Upper lobe of right lung (tissue), 1 donor: ENCODE data around the gene PGA3. TPM values are rescaled to one million over a fixed set of nuclear protein-coding genes. Genes with fewer than 3 reads are reported as not detected.
"Not testable (repeated sequence)": the region's sequence is repeated elsewhere in the genome, so short reads cannot be mapped to it uniquely, and the experiment has no call there.

Experiments
- ATAC-seq: fragments of 200-7000 bp; cut with Tn5 transposase; one replicate; pipeline ENCODE4 v1.9.1; 2020; ENCODE audit warnings: mild to moderate bottlenecking, moderate library complexity
- DNase-seq: peaks from one replicate; pipeline ENCODE4 v3.0.0-alpha.2; 2020
- H3K27ac ChIP-seq: fragments of 200-600 bp; one replicate; pipeline ENCODE4 v1.8.0; 2022
- H3K27me3 ChIP-seq: fragments of 200-600 bp; one replicate; pipeline ENCODE4 v1.8.0; 2022; ENCODE audit warnings: mild to moderate bottlenecking
- H3K36me3 ChIP-seq: fragments of 200-600 bp; one replicate; pipeline ENCODE4 v1.8.0; 2022
- H3K4me1 ChIP-seq: fragments of 200-600 bp; one replicate; pipeline ENCODE4 v1.8.0; 2022
- H3K4me3 ChIP-seq: fragments of 200-600 bp; one replicate; pipeline ENCODE4 v1.8.0; 2022; ENCODE audit warnings: mild to moderate bottlenecking
- H3K9me3 ChIP-seq: fragments of 200-600 bp; one replicate; pipeline ENCODE4 v1.8.0; 2022
- intact Hi-C: fragments of 100-400 bp; cut with DNase I; formaldehyde crosslinking; loops from one replicate; pipeline ENCODE4 v1.11.0; 2022
- total RNA-seq: library from RNA; stranded (reverse); fragmentation: NEBNext Ultra II Directional; extraction: Animal tissue kit (Norgen Biotek cat#: 25700); gene quantifications from one replicate; pipeline ENCODE4 v1.2.1, GENCODE V29; 2021
- TF ChIP-seq, protein P1 (sequence below): fragments of 200-600 bp; IDR thresholded peaks from one replicate; pipeline ENCODE4 v1.8.0; 2022; ENCODE audit warnings: antibody characterized with exemption
- donor health status: DM: no; HTN: yes; CAD: no; lungs with severe emphysema.

The PGA3 gene
- total RNA-seq, 1 donor from 2014 or later = not detected

DNA sequence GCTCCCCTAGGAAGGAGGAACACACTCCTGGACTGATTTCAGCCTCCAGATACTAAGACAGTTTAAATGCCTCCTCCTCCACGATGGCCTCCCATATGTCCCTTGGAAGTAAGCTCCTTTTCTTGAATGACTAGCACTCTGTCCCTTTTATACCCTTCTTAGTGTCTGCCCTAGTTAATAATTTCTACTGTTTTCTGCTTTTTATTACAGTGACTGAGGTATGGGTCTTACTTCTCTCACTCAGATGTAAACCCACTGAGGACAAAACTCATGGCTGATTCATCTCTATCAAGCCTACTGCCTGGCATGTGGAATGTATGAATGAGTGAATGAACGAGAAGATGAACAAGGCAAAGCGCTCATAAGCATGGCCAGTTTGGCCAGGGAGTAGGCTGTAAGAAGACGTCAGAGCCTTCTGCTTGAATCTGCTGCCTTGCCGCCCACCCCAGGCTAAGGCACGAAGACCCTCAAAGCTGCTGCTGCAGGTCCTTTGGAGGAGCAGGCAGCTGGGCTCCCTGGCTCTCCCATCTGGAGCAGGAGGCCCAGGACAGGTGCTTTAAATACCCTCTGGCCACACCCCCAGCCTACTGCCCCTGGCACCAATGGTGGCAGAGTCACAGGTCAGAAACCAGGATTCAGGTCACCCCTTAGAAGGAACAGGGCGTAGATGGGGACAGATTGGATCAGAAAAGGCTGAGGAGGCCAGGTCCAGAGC, 8.2 kb upstream of the PGA3 start:
- TF ChIP-seq, protein P1, sequence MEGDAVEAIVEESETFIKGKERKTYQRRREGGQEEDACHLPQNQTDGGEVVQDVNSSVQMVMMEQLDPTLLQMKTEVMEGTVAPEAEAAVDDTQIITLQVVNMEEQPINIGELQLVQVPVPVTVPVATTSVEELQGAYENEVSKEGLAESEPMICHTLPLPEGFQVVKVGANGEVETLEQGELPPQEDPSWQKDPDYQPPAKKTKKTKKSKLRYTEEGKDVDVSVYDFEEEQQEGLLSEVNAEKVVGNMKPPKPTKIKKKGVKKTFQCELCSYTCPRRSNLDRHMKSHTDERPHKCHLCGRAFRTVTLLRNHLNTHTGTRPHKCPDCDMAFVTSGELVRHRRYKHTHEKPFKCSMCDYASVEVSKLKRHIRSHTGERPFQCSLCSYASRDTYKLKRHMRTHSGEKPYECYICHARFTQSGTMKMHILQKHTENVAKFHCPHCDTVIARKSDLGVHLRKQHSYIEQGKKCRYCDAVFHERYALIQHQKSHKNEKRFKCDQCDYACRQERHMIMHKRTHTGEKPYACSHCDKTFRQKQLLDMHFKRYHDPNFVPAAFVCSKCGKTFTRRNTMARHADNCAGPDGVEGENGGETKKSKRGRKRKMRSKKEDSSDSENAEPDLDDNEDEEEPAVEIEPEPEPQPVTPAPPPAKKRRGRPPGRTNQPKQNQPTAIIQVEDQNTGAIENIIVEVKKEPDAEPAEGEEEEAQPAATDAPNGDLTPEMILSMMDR = no peak
- H3K4me3 ChIP-seq = no peak overlapping the region
- DNase-seq = no peak
- H3K9me3 ChIP-seq = no peaks in the 10 kb centered on the region
- H3K27me3 ChIP-seq = no peaks in the 10 kb centered on the region
- intact Hi-C loops = no loop called here
- H3K36me3 ChIP-seq = no peaks in the 10 kb centered on the region
- ATAC-seq = no peak
- H3K4me1 ChIP-seq = no peaks in the 10 kb centered on the region
- no peak overlapping the region for H3K27ac ChIP-seq

DNA sequence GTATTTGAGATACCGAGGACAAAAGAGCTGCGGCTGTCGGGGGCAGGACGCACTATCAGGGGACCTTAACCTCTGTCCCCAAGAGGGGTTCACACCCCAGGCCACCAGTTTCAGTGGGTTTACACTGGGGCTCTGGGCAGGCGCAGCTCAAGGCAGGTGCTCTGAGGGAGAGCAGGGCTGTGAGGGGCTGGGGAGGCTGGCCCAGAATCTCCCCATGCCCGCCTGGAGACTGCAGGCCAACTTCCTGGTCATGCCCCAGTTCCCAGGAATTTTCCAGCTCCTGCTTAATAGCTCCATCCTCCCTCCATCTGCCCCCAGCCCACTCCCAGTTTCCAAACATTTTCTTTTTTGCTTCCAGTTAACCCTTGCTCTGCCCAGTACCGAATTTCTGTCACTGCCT, 7.6 kb upstream of the PGA3 start:
- DNase-seq (no peak), ATAC-seq (no peak)
- H3K27ac ChIP-seq = no peak overlapping the region

DNA sequence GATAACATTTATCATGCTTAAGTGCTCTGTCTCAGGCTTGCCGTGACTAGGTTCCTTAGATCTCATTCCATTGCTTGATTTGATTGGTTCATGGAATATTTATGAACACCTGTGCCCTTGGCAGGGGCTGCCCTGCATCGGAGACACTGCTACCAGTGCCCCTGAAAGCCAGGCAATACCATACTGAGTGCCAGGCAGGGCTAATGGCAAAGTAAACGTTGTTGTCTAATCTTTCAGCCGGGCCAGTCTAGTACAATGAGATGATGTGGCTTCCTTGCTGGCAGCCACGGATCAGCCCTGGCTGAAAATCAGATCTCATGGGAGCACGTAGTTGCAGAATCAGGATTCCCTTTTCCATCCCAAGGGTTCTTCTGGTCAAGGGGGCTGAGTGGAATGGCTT, 5.0 kb upstream of the PGA3 start:
- no peak overlapping the region for H3K4me3 ChIP-seq
- intact Hi-C loops = no loop called here
- TF ChIP-seq, protein P1 = no peak

More for the DNA sequence above, 7.6 kb upstream of the PGA3 start:
- Histone ChIP-seq H3K9me3 (no peaks in the 10 kb centered on the region), H3K27me3 (no peaks in the 10 kb centered on the region), H3K36me3 (no peaks in the 10 kb centered on the region), H3K4me3 (no peak overlapping the region), H3K4me1 (no peaks in the 10 kb centered on the region)
- TF ChIP-seq, protein P1 = no peak
- intact Hi-C loops = no loop called here

DNA sequence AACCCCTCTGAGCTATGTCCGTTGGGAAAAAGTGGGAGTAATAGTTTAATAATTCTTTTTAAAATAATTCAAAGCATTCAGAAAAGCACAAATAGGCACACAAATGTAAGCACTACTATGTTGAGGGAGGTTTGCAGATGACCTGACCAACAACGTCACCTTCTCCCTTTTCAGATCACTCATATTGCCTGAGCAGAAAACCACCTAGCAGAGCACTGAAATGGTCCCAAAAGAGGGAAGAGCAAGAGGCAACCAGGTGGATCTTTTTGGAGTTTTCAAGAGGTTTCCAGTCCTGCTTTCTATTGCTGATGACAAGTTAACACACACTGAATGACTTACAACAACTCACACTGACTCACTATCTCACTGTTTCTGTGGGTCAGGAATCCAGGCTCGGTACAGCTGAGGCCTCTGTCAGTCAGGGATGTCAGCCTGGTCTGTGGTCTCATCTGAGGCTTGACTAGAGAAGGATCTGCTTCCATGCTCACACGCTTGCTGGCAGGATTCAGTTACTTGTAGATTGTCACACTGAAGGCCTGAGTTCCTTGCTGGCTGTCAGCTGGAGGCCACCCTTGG, 4.3 kb upstream of the PGA3 start:
- no peak for ATAC-seq
- no peak overlapping the region for H3K27ac ChIP-seq
- no peaks in the 10 kb centered on the region for H3K36me3 ChIP-seq
- H3K4me3 ChIP-seq = no peak overlapping the region
- intact Hi-C loops = no loop called here
- TF ChIP-seq, protein P1 = no peak
- H3K9me3 ChIP-seq = no peaks in the 10 kb centered on the region
- DNase-seq = no peak
- no peaks in the 10 kb centered on the region for H3K4me1 ChIP-seq
- no peaks in the 10 kb centered on the region for H3K27me3 ChIP-seq

More for the DNA sequence above, 5.0 kb upstream of the PGA3 start:
- H3K4me1 ChIP-seq = no peaks in the 10 kb centered on the region
- no peaks in the 10 kb centered on the region for H3K36me3 ChIP-seq
- no peaks in the 10 kb centered on the region for H3K9me3 ChIP-seq
- H3K27me3 ChIP-seq = no peaks in the 10 kb centered on the region
- ATAC-seq = no peak
- no peak for DNase-seq
- no peak overlapping the region for H3K27ac ChIP-seq

DNA sequence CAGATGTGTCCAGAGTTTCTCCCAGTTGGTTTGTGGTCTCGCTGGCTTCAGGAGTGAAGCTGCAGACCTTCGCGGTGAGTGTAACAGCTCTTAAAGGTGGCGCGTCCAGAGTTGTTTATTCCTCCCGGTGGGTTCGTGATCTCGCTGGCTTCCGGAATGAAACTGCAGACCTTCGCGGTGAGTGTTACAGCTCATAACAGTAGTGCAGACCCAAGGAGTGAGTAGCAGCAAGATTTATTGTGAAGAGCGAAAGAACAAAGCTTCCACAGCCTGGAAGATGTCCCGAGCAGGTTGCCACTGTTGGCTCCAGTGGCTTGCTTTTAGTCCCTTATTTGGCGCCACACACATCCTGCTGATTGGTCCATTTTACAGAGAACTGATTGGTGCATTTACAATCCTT, 1.8 kb upstream of the PGA3 start:
- Histone ChIP-seq H3K4me1 (no peaks in the 10 kb centered on the region), H3K36me3 (no peaks in the 10 kb centered on the region), H3K27ac (no peak overlapping the region), H3K9me3 (no peaks in the 10 kb centered on the region), H3K27me3 (no peaks in the 10 kb centered on the region), H3K4me3 (no peak overlapping the region)
- TF ChIP-seq, protein P1 = no peak
- intact Hi-C loops = no loop called here
- DNase-seq (no peak), ATAC-seq (no peak)

DNA sequence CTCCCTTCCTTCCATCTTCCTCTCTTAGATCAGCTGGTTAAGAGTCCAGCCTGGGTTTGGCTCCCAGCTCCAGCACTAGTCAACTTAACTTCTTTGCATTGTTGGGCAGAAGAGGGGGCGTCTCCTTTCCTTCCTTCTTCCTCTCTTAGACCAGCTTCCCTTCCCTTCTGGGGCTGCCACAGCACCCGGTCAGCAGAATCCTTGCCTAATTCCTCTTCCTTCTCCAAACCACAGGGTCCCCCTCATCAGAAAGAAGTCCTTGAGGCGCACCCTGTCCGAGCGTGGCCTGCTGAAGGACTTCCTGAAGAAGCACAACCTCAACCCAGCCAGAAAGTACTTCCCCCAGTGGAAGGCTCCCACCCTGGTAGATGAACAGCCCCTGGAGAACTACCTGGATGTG, 558 bp downstream of the PGA3 start:
- H3K36me3 ChIP-seq, H3K4me1 ChIP-seq, H3K9me3 ChIP-seq, H3K4me3 ChIP-seq, H3K27ac ChIP-seq, H3K27me3 ChIP-seq, intact Hi-C loops, DNase-seq: not testable (repeated sequence)
- peak; percentile 80 for ATAC-seq

DNA sequence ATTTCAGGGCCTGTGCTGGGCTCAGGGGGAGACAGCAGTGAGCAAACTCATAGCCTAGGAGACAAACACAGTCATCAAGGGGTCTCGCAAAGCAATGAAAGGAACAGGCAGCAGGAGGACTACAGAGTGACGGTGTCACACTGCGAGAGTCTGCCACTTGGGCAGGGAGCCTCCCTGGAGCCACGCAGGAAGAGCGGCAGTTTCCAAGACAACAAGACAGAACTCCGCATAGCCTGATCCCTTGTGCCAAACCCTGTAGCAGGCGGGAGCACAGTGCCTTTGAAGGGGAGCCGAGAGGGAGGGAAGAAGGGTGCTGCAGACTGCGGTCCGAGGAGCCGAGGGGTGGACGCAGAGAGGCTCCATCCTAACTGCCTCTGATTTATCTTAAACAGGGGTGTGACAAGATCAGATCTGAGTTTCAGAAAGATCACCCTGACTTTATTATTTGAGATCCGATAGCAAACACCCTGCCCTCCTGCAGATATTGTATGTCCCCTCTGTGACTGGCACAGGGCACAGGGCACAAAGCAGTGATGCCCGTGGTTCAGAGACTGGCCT, 1.3 kb downstream of the PGA3 start:
- H3K4me3 ChIP-seq, H3K27me3 ChIP-seq, H3K4me1 ChIP-seq, H3K27ac ChIP-seq, intact Hi-C loops, H3K9me3 ChIP-seq, ATAC-seq, DNase-seq, H3K36me3 ChIP-seq: not testable (repeated sequence)

DNA sequence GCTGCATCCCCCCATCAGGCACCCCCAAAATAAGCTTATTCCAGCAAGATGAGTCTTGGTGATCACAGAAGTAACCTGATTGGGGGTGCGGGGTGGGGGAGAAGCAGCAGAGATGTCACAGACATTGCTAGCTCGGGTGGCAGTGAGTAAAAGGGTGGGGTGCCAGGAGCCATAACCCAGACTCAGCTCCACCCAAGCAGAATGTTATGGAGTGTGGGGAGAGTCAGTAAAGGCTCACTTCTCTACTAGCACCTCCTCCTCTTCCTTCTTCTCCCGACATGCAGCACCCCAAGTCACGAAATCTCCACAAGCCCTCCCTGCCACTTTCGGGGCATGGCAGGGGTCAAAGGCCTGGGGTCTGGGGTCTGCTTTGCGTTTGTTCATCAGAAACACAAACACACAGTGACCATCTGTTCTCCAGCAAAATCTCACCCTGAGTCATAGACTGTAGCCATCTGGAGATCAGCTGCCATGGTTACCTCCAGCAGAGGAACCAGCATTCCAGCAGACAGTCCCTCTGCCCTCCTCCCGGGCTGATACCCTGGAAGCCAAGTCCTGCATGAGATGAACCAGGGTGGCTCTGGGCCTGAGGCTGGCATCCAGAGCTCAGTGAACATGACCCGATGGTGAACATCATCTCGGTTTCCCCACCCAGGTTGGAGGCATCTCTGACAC, 4.5 kb downstream of the PGA3 start:
- intact Hi-C loops, ATAC-seq, H3K4me1 ChIP-seq: not testable (repeated sequence)

DNA sequence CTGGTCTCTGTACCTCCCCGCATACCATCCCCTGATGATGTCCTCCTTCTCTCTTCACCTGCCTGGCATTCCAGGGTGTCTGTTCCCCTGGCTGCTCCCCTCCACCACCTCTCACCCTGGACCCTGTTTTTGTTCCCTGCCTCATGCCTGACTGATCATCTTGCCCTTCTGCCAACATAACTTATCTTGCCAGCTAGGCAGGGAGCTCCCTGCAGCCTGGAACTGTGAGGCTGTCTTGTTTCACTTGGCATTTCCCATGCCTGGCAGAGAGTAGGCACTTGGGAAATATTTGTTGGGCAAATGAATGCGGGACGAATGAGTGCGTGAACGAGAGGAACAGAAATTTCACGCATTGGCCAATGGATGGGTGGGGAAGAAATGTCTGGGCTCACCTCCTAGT, 7.3 kb downstream of the PGA3 start:
- DNase-seq, H3K27ac ChIP-seq, H3K4me3 ChIP-seq, ATAC-seq, intact Hi-C loops, H3K9me3 ChIP-seq, H3K36me3 ChIP-seq, H3K4me1 ChIP-seq, H3K27me3 ChIP-seq: not testable (repeated sequence)

More for the DNA sequence above, 4.5 kb downstream of the PGA3 start:
- not testable (repeated sequence) for DNase-seq, H3K36me3 ChIP-seq, H3K9me3 ChIP-seq, H3K4me3 ChIP-seq, H3K27ac ChIP-seq, H3K27me3 ChIP-seq
